Neural cell (in vitro differentiated cells): ENCODE results near the gene FAM135A. TPM values are rescaled to one million over a fixed set of nuclear protein-coding genes. Genes with fewer than 3 reads are reported as not detected.
"Not testable (repeated sequence)": the region's sequence is repeated elsewhere in the genome, so short reads cannot be mapped to it uniquely, and the experiment has no call there.

Experiments used
- H2AFZ ChIP-seq: fragments of 200-600, 300-800 bp; sonication (generic), shearing (Covaris generic); 2 replicates; pipeline ENCODE4 v1.6.0; 2014; ENCODE audit warnings: low read depth, mild to moderate bottlenecking, antibody characterized with exemption, low read length, moderate library complexity
- H3F3A ChIP-seq: fragments of 200-600 bp; shearing (Covaris generic); 2 replicates; pipeline ENCODE4 v1.6.1; 2016; ENCODE audit warnings: mild to moderate bottlenecking, moderate library complexity, mixed read lengths, antibody characterized with exemption, low read length; ENCODE audit not compliant: insufficient read depth, poor library complexity, severe bottlenecking
- H3K27ac ChIP-seq: fragments of 200-600, 300-800 bp; sonication (generic), shearing (Covaris generic); 2 replicates; pipeline ENCODE4 v1.5.1; 2014; ENCODE audit warnings: mild to moderate bottlenecking, low read length, moderate library complexity
- H3K27me3 ChIP-seq: fragments of 300-800, 200-600 bp; sonication (generic), shearing (Covaris generic); 2 replicates; pipeline ENCODE4 v1.6.0; 2014; ENCODE audit warnings: mild to moderate bottlenecking, low read depth, low read length, moderate library complexity; ENCODE audit not compliant: insufficient read depth
- H3K36me3 ChIP-seq: fragments of 300-800, 200-600 bp; sonication (generic), shearing (Covaris generic); 2 replicates; pipeline ENCODE4 v1.5.1; 2014; ENCODE audit warnings: mild to moderate bottlenecking, antibody characterized with exemption, low read length, moderate library complexity; ENCODE audit not compliant: insufficient read depth
- H3K4me2 ChIP-seq: fragments of 300-800, 200-600 bp; sonication (generic), shearing (Covaris generic); 2 replicates; pipeline ENCODE4 v1.6.0; 2014; ENCODE audit warnings: mild to moderate bottlenecking, low read length
- H3K4me3 ChIP-seq: fragments of 300-800, 200-600 bp; sonication (generic), shearing (Covaris generic); 2 replicates; pipeline ENCODE4 v1.5.1; 2014; ENCODE audit warnings: mild to moderate bottlenecking, low read length, moderate library complexity
- H3K79me2 ChIP-seq: fragments of 200-600 bp; shearing (Covaris generic); replicated peaks from 2 replicates; pipeline ENCODE4 v1.6.0; 2014; ENCODE audit warnings: mild to moderate bottlenecking, low read length, moderate library complexity; ENCODE audit not compliant: insufficient read depth
- H3K9ac ChIP-seq: fragments of 300-800, 200-600 bp; sonication (generic), shearing (Covaris generic); 2 replicates; pipeline ENCODE4 v1.6.1; 2016; ENCODE audit warnings: mild to moderate bottlenecking, low read length, mixed read lengths
- H3K9me2 ChIP-seq: fragments of 200-600 bp; shearing (Covaris generic); 2 replicates; pipeline ENCODE4 v1.6.1; 2016; ENCODE audit warnings: mild to moderate bottlenecking, low read length, mixed read lengths; ENCODE audit not compliant: insufficient read depth
- H3K9me3 ChIP-seq: fragments of 200-600, 300-800 bp; sonication (generic), shearing (Covaris generic); 2 replicates; pipeline ENCODE4 v1.6.1; 2016; ENCODE audit warnings: mild to moderate bottlenecking, mixed run types, low read length, moderate library complexity, mixed read lengths
- H4K20me1 ChIP-seq: fragments of 200-600 bp; shearing (Covaris generic); 2 replicates; pipeline ENCODE4 v1.6.1; 2016; ENCODE audit warnings: mild to moderate bottlenecking, mixed run types; ENCODE audit not compliant: insufficient read depth
- CTCF ChIP-seq: fragments of 450-650 bp; IDR thresholded peaks from 2 replicates; pipeline ENCODE4 v1.5.1; 2014; ENCODE audit warnings: antibody characterized with exemption, mild to moderate bottlenecking, moderate library complexity; ENCODE audit not compliant: poor library complexity, severe bottlenecking
- EP300 ChIP-seq: fragments of 450-650 bp; conservative IDR thresholded peaks from 2 replicates; pipeline ENCODE4 v1.6.1; 2014; ENCODE audit warnings: antibody characterized with exemption, mild to moderate bottlenecking, moderate library complexity; ENCODE audit not compliant: poor library complexity, severe bottlenecking
- EZH2 ChIP-seq: fragments of 200-600, 300-800 bp; shearing (Covaris generic), sonication (generic); IDR thresholded peaks from 2 replicates; pipeline ENCODE4 v1.6.1; 2014; ENCODE audit warnings: antibody characterized with exemption, low read length, borderline replicate concordance, mild to moderate bottlenecking; ENCODE audit not compliant: insufficient read depth, poor library complexity, severe bottlenecking
- MXI1 ChIP-seq: fragments of 450-650 bp; conservative IDR thresholded peaks from 2 replicates; pipeline ENCODE4 v1.6.1; 2014; ENCODE audit warnings: antibody characterized with exemption, mild to moderate bottlenecking; ENCODE audit not compliant: poor library complexity, severe bottlenecking
- POLR2AphosphoS5 ChIP-seq: IDR thresholded peaks from 2 replicates; pipeline ENCODE4 v1.6.1; 2012
- RAD21 ChIP-seq: fragments of 450-650 bp; conservative IDR thresholded peaks from 2 replicates; pipeline ENCODE4 v1.6.1; 2014; ENCODE audit warnings: antibody characterized with exemption, mild to moderate bottlenecking, moderate library complexity
- REST ChIP-seq: IDR thresholded peaks from 2 replicates; pipeline ENCODE4 v1.6.1; 2012; ENCODE audit warnings: borderline replicate concordance
- SMC3 ChIP-seq: fragments of 450-650 bp; conservative IDR thresholded peaks from 2 replicates; pipeline ENCODE4 v1.6.1; 2014; ENCODE audit warnings: antibody characterized with exemption, mild to moderate bottlenecking, moderate library complexity; ENCODE audit not compliant: poor library complexity
- TAF1 ChIP-seq: IDR thresholded peaks from 2 replicates; pipeline ENCODE4 v1.6.1; 2012; ENCODE audit warnings: low read depth
- polyA plus RNA-seq: library from polyadenylated mRNA; depleted of rRNA; stranded (reverse); fragments of >200 nt; gene quantifications from 2 replicates; pipeline ENCODE4 v1.2.3, GENCODE V29; 2014

Gene FAM135A
- polyA plus RNA-seq, 1 donor from 2014 or later, result 31.4 TPM

GRCh38 chr6:70601014-70601413 lies 187.7 kb downstream of the FAM135A start:
- TF ChIP-seq REST, result no peak
- TF ChIP-seq POLR2AphosphoS5, result no peak
- no peak for TF ChIP-seq SMC3
- TF ChIP-seq EP300, result no peak
- no peak for TF ChIP-seq CTCF
- TF ChIP-seq MXI1, result no peak
- TF ChIP-seq RAD21, result no peak
- no peak for TF ChIP-seq TAF1
- TF ChIP-seq EZH2, result no peak
- Histone ChIP-seq H3K9me3 (no peaks in the 10 kb centered on the region), H4K20me1 (no peaks in the 10 kb centered on the region), H2AFZ (no peak overlapping the region), H3K9me2 (no peaks in the 10 kb centered on the region), H3K4me2 (no peak overlapping the region), H3K36me3 (no peaks in the 10 kb centered on the region), H3F3A (no peaks in the 10 kb centered on the region), H3K4me3 (no peak overlapping the region), H3K27ac (no peak overlapping the region), H3K79me2 (no peaks in the 10 kb centered on the region), H3K27me3 (no peaks in the 10 kb centered on the region), H3K9ac (no peak overlapping the region)

- TF ChIP-seq EZH2 (no peak), CTCF (no peak), RAD21 (no peak), EP300 (no peak), REST (no peak), SMC3 (no peak), POLR2AphosphoS5 (no peak), TAF1 (no peak), MXI1 (no peak)
- no peak overlapping the region for H3K27ac ChIP-seq
Observed at GRCh38 chr6:70604254-70604653, 190.9 kb downstream of the FAM135A start.

GRCh38 chr6:70607371-70607770 lies 194.1 kb downstream of the FAM135A start:
- not testable (repeated sequence) for H3K27me3 ChIP-seq, H3K9me3 ChIP-seq, H3K9me2 ChIP-seq, H4K20me1 ChIP-seq, H3F3A ChIP-seq, H3K9ac ChIP-seq, H3K79me2 ChIP-seq, H2AFZ ChIP-seq, H3K36me3 ChIP-seq, H3K27ac ChIP-seq, H3K4me3 ChIP-seq, H3K4me2 ChIP-seq

More at GRCh38 chr6:70604254-70604653, 190.9 kb downstream of the FAM135A start:
- Histone ChIP-seq H3F3A (no peaks in the 10 kb centered on the region), H3K4me2 (no peak overlapping the region), H4K20me1 (no peaks in the 10 kb centered on the region), H3K36me3 (no peaks in the 10 kb centered on the region), H3K4me3 (no peak overlapping the region), H2AFZ (no peak overlapping the region), H3K9ac (no peak overlapping the region), H3K9me2 (no peaks in the 10 kb centered on the region), H3K9me3 (no peaks in the 10 kb centered on the region), H3K27me3 (no peaks in the 10 kb centered on the region), H3K79me2 (no peaks in the 10 kb centered on the region)
